K562 (cell line): ENCODE data around the gene NDUFAF2. TPM values are rescaled to one million over a fixed set of nuclear protein-coding genes. Genes with fewer than 3 reads are reported as not detected.

Experiments used
- ATAC-seq: fragments of 200-7000 bp; cut with Tn5 transposase; 3 replicates; pipeline ENCODE4 v1.9.1; 2020; ENCODE audit warnings: moderate library complexity
- BruUV-seq: library from RNA; stranded (reverse); fragments of 400-500 nt; replicated peaks from 2 replicates; lab custom pipeline; 2021; lab: Mats Ljungman, UMichigan
- CTCF ChIA-PET: fragments of 300-600 bp; formaldehyde crosslinking; extraction: SDS; loops from one replicate; lab custom pipeline; 2021; ENCODE audit warnings: low intra/inter-chr PET ratio; lab: Yijun Ruan, JAX
- POLR2A ChIA-PET: fragments of 300-600, 350-650 bp; sonication (Branson Sonifier 250); formaldehyde crosslinking; extraction: SDS; loops from one replicate; lab custom pipeline; 2021; ENCODE audit warnings: antibody characterized with exemption, inconsistent platforms; lab: Yijun Ruan, JAX
- DNase-seq, 4 experiments: peaks; one replicate each; pipeline versions ENCODE4 v3.0.0 to v3.0.0-alpha.2; 2011 to 2018; ENCODE audit warnings: low spot score in 3 of 4, mixed read lengths in 3 of 4; ENCODE audit errors: extremely low read depth in 1 of 4
- FAIRE-seq: peaks from 2 replicates; lab custom pipeline; 2011; peaks lifted over from hg19 to GRCh38; lab: Jason Lieb, UNC
- H2AFZ ChIP-seq: 2 replicates; pipeline ENCODE4 v1.6.0; 2011; ENCODE audit warnings: low read depth, low read length, control low read depth, inconsistent platforms
- H3K27ac ChIP-seq: fragments of 200-600 bp; 3 replicates; pipeline ENCODE4 v1.8.0; 2011; ENCODE audit warnings: low read depth, mild to moderate bottlenecking, control low read depth, inconsistent platforms, low read length, moderate library complexity, mixed read lengths; ENCODE audit errors: extremely low read depth
- H3K27me3 ChIP-seq, 2 experiments: fragments of 300-600 bp in 1 of 2; 2 replicates in 1 of 2; 3 replicates in 1 of 2; pipeline versions ENCODE4 v1.6.0 to v1.8.0; 2011; ENCODE audit warnings: inconsistent platforms in 2 of 2, low read length in 2 of 2, mild to moderate bottlenecking in 1 of 2, mixed read lengths in 1 of 2, moderate library complexity in 1 of 2; ENCODE audit not compliant: control insufficient read depth in 2 of 2, insufficient read depth in 2 of 2
- H3K36me3 ChIP-seq: fragments of 300-600 bp; 3 replicates; pipeline ENCODE4 v1.8.0; 2011; ENCODE audit warnings: mild to moderate bottlenecking, low read length, inconsistent platforms; ENCODE audit not compliant: control insufficient read depth, insufficient read depth
- H3K4me1 ChIP-seq, 2 experiments: fragments of 200-600 bp in 1 of 2; replicated peaks in 1 of 2; 2 replicates in 1 of 2; 3 replicates in 1 of 2; pipeline versions ENCODE4 v1.5.1 to v1.8.0; 2011; ENCODE audit warnings: inconsistent platforms in 2 of 2, low read length in 2 of 2, mild to moderate bottlenecking in 1 of 2, mixed read lengths in 1 of 2, moderate library complexity in 1 of 2; ENCODE audit not compliant: control insufficient read depth in 2 of 2, insufficient read depth in 2 of 2
- H3K4me2 ChIP-seq: 2 replicates; pipeline ENCODE4 v1.6.1; 2011; ENCODE audit warnings: low read length, control low read depth, inconsistent platforms, mixed read lengths; ENCODE audit not compliant: insufficient read depth
- H3K4me3 ChIP-seq: fragments of 200-600 bp; sonication (generic), shearing (Covaris generic); 2 replicates; pipeline ENCODE4 v1.5.1; 2016; ENCODE audit warnings: control low read depth, inconsistent platforms
- H3K79me2 ChIP-seq: fragments of 200-600 bp; 3 replicates; pipeline ENCODE4 v1.8.0; 2011; ENCODE audit warnings: low read length, inconsistent platforms; ENCODE audit not compliant: control insufficient read depth, insufficient read depth
- H3K9ac ChIP-seq, 2 experiments: 2 replicates each; pipeline versions ENCODE4 v1.6.0 to v1.6.1; 2011; ENCODE audit warnings: low read depth in 2 of 2, low read length in 2 of 2, control low read depth in 1 of 2, inconsistent platforms in 1 of 2, mild to moderate bottlenecking in 1 of 2, mixed read lengths in 1 of 2; ENCODE audit not compliant: insufficient read depth in 1 of 2
- H3K9me1 ChIP-seq: one replicate; pipeline ENCODE4 v1.6.0; 2011; ENCODE audit warnings: inconsistent platforms, mild to moderate bottlenecking, low read length, moderate library complexity; ENCODE audit not compliant: control insufficient read depth, insufficient read depth
- H3K9me3 ChIP-seq: replicated peaks from 2 replicates; pipeline ENCODE4 v1.5.1; 2011; ENCODE audit warnings: low read depth, low read length, inconsistent platforms; ENCODE audit not compliant: control insufficient read depth, insufficient read depth
- H4K20me1 ChIP-seq: replicated peaks from 2 replicates; pipeline ENCODE4 v1.6.1; 2011; ENCODE audit warnings: low read length, inconsistent platforms, mixed read lengths; ENCODE audit not compliant: control insufficient read depth, insufficient read depth
- BRF2 ChIP-seq: IDR thresholded peaks from 3 replicates; pipeline ENCODE4 v1.6.1; 2011; ENCODE audit warnings: borderline replicate concordance, mild to moderate bottlenecking; ENCODE audit not compliant: insufficient read length, insufficient read depth
- CBX5 ChIP-seq: IDR thresholded peaks from 2 replicates; pipeline ENCODE4 v1.6.1; 2014; ENCODE audit warnings: low read depth, borderline replicate concordance
- ETV6 ChIP-seq, 3 experiments: fragments of 150-350 bp in 1 of 3; sonication (generic) in 1 of 3; formaldehyde crosslinking in 1 of 3; IDR thresholded peaks; 2 replicates each; pipeline versions ENCODE4 v1.6.1 to v1.8.0; 2014 to 2022; ENCODE audit warnings: borderline replicate concordance in 2 of 3, low read depth in 2 of 3, antibody characterized with exemption in 1 of 3, low read length in 1 of 3, mild to moderate bottlenecking in 1 of 3, missing genetic modification reagents in 1 of 3
- MXI1 ChIP-seq: IDR thresholded peaks from 2 replicates; pipeline ENCODE4 v1.6.1; 2011; ENCODE audit warnings: low read depth, mild to moderate bottlenecking, improper control_type of control experiment, low read length
- RBM25 ChIP-seq: fragments of 200-400 bp; formaldehyde crosslinking; IDR thresholded peaks from 2 replicates; pipeline ENCODE4 v1.6.1; 2018; ENCODE audit warnings: low read length, low read depth, moderate library complexity; ENCODE audit not compliant: severe bottlenecking
- THAP12 ChIP-seq: fragments of 250-450 bp; sonication (Bioruptor Pico); IDR thresholded peaks from 2 replicates; pipeline ENCODE4 v1.9.0; 2021; ENCODE audit warnings: mild to moderate bottlenecking, inconsistent platforms
- TRIM24 ChIP-seq, 2 experiments: fragments of 450-650 bp; IDR thresholded peaks; 2 replicates each; pipeline ENCODE4 v1.6.1; 2016
- ZNF449 ChIP-seq: fragments of 250-450 bp; sonication (Bioruptor Pico); IDR thresholded peaks from 2 replicates; pipeline ENCODE4 v1.8.0; 2022; ENCODE audit warnings: moderate library complexity, mild to moderate bottlenecking, inconsistent platforms
- WGBS: fragments of 100-300 bp; shearing (Covaris generic); methylation state at CpG from one replicate; pipeline ENCODE4 v1.1.6; 2016; ENCODE audit warnings: low coverage, mixed read lengths; ENCODE audit not compliant: insufficient coverage; ENCODE audit errors: missing lambda C conversion rate; 5-methylcytosine and 5-hydroxymethylcytosine counted together
- in situ Hi-C: fragments of 300-500 bp; cut with MboI; formaldehyde crosslinking; loops from 4 replicates; pipeline ENCODE4 v1.15.0; 2018; ENCODE audit warnings: inconsistent platforms, mixed read lengths
- intact Hi-C: fragments of 100-400 bp; cut with micrococcal nuclease; formaldehyde crosslinking; loops from 2 replicates; pipeline ENCODE4 v1.14.2; 2022
- polyA plus RNA-seq, 8 experiments: library from polyadenylated mRNA; depleted of rRNA in 4 of 8; stranded (reverse) in 5 of 8; unstranded in 3 of 8; fragments of >200 nt; fragmentation: Nextera tagmentation in 2 of 8; fragmentation: Illumina TruSeq in 1 of 8; extraction: Ambion mirVana in 2 of 8; extraction: Trizol in 1 of 8; gene quantifications; 2 replicates each; pipeline versions ENCODE4 v1.2.1 to v1.2.3, GENCODE V29; 2011 to 2014; ENCODE audit warnings: inconsistent platforms in 1 of 8, missing spikeins in 1 of 8
- total RNA-seq, 7 experiments: library from RNA; depleted of rRNA in 6 of 7; stranded (reverse); fragments of >200 nt in 6 of 7; fragmentation: Illumina TruSeq in 2 of 7; extraction: Trizol in 2 of 7; gene quantifications; 2 replicates each; pipeline versions ENCODE4 v1.2.1 to v1.2.3, GENCODE V29; 2011 to 2021; ENCODE audit warnings: low replicate concordance in 1 of 7

Gene NDUFAF2
- total and polyA plus RNA-seq, 9 of the 15 experiments (the other 6 are each of a cell fraction or from before 2014, with no cell fraction given), result 56.0 to 155 (median 95.9) TPM

GRCh38 chr5:60948738-60949137 lies 3.7 kb downstream of the NDUFAF2 start:
- in situ Hi-C loops (loop anchor here (25.0 kb wide), 1 partner anchor 261 kb away; no protein-coding TSS in a partner anchor), intact Hi-C loops (loop anchor here (5.0 kb wide), 1 partner anchor 271 kb away; no protein-coding TSS in a partner anchor)
- no peak for ATAC-seq
- POLR2A ChIA-PET, result no interaction called here
- Histone ChIP-seq H3K36me3 (peaks cover 4% of the 10 kb centered on the region; the same call in 2 of the 3 replicates), H3K9ac (no peak overlapping the region), H3K4me2 (no peak overlapping the region), H3K4me3 (no peak overlapping the region), H3K79me2 (peaks cover 90% of the 10 kb centered on the region), H3K4me1 (no peaks in the 10 kb centered on the region; a peak in 2 of 5 replicates), H4K20me1 (no peaks in the 10 kb centered on the region), H3K9me3 (0 out of 2 replicates have a peak, but pooled peaks cover 2% of the 10 kb centered on the region), H2AFZ (no peak overlapping the region), H3K27me3 (no peaks in the 10 kb centered on the region), H3K27ac (no peak overlapping the region), H3K9me1 (no peaks in the 10 kb centered on the region)
- TF ChIP-seq RBM25 (peak; percentile 54), TRIM24 (IDR thresholded peaks at IDR 0.05) (no peak), MXI1 (no peak), ZNF449 (no peak)
- no peak for DNase-seq
- CTCF ChIA-PET, result interaction anchor here (0.7 kb wide), 1 partner anchor 50 kb away, joined by 3 read pairs; no protein-coding TSS in a partner anchor
- 67% methylated on average over 1 of the region's 1 CpG for WGBS
- BruUV-seq, result no TSS peak
- no peak for FAIRE-seq

GRCh38 chr5:60955239-60955638 lies 10.2 kb downstream of the NDUFAF2 start:
- H3K9ac ChIP-seq, result no peak overlapping the region
- DNase-seq, result no peak
- no peak overlapping the region for H3K4me3 ChIP-seq
- no TSS peak for BruUV-seq
- no peaks in the 10 kb centered on the region; the same call in 2 of the 3 replicates for H3K36me3 ChIP-seq
- peaks cover 89% of the 10 kb centered on the region for H3K79me2 ChIP-seq
- intact Hi-C loops, result loop anchor here (10.0 kb wide), 1 partner anchor 100 kb away; no protein-coding TSS in a partner anchor
- no peaks in the 10 kb centered on the region for H3K9me1 ChIP-seq
- CTCF ChIA-PET, result no interaction called here
- no peaks in the 10 kb centered on the region for H3K9me3 ChIP-seq
- in situ Hi-C loops, result no loop called here
- no peak overlapping the region for H3K27ac ChIP-seq
- no peaks in the 10 kb centered on the region for H3K27me3 ChIP-seq
- no peak overlapping the region for H2AFZ ChIP-seq
- H3K4me2 ChIP-seq, result no peak overlapping the region
- 82% methylated on average over 3 of the region's 3 CpGs for WGBS
- H3K4me1 ChIP-seq, result no peaks in the 10 kb centered on the region
- FAIRE-seq, result no peak
- H4K20me1 ChIP-seq, result no peaks in the 10 kb centered on the region
- ATAC-seq, result no peak
- POLR2A ChIA-PET, result no interaction called here
- no peak for TF ChIP-seq BRF2
- no peak for TF ChIP-seq ETV6 (IDR thresholded peaks at IDR 0.05; ENCODE audit: borderline replicate concordance in 1 of 2, low read depth in 2 of 2, low read length in 1 of 2)
- TF ChIP-seq ETV6 (CRISPR knock-in tag; IDR thresholded peaks at IDR 0.05; ENCODE audit: borderline replicate concordance), result no peak
- no peak for TF ChIP-seq CBX5
- TF ChIP-seq THAP12 (CRISPR knock-in tag), result no peak
